22Rv1 (cell line): Measurements from ENCODE around the gene SLC1A7.

Source experiments
- ZFX ChIP-seq: fragments of 450-650 bp; IDR thresholded peaks from 2 replicates; pipeline ENCODE4 v1.6.1; 2017; ENCODE audit warnings: antibody characterized with exemption, borderline replicate concordance
- TF ChIP-seq, protein P1 (sequence below): fragments of 450-650 bp; IDR thresholded peaks from 2 replicates; pipeline ENCODE4 v1.5.1; 2017; ENCODE audit warnings: mild to moderate bottlenecking

GRCh38 chr1:53133261-53134041 is 9.0 kb downstream of the SLC1A7 start:
- TF ChIP-seq, protein P1, sequence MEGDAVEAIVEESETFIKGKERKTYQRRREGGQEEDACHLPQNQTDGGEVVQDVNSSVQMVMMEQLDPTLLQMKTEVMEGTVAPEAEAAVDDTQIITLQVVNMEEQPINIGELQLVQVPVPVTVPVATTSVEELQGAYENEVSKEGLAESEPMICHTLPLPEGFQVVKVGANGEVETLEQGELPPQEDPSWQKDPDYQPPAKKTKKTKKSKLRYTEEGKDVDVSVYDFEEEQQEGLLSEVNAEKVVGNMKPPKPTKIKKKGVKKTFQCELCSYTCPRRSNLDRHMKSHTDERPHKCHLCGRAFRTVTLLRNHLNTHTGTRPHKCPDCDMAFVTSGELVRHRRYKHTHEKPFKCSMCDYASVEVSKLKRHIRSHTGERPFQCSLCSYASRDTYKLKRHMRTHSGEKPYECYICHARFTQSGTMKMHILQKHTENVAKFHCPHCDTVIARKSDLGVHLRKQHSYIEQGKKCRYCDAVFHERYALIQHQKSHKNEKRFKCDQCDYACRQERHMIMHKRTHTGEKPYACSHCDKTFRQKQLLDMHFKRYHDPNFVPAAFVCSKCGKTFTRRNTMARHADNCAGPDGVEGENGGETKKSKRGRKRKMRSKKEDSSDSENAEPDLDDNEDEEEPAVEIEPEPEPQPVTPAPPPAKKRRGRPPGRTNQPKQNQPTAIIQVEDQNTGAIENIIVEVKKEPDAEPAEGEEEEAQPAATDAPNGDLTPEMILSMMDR: no peak
- TF ChIP-seq ZFX: no peak
